Measurements from ENCODE around the gene B4GALNT3. TPM values are rescaled to one million over a fixed set of nuclear protein-coding genes. Genes with fewer than 3 reads are reported as not detected.

B4GALNT3 gene
- total and polyA plus RNA-seq, 2 experiments from 2014 or later, result 0.11 TPM; not detected in 1

- Histone ChIP-seq H4K20me1 (ENCODE audit: insufficient read depth) (no peaks in the 10 kb centered on the region), H3K4me1 (ENCODE audit: insufficient read depth) (peaks cover 5% of the 10 kb centered on the region; the same call in 1 of the 2 replicates), H3K9me3 (ENCODE audit: low read depth) (no peaks in the 10 kb centered on the region), H3K27me3 (replicated peaks; ENCODE audit: insufficient read depth) (peaks cover 24% of the 10 kb centered on the region), H3K27ac (no peak overlapping the region), H3K36me3 (ENCODE audit: low read depth) (no peaks in the 10 kb centered on the region), H3K4me3 (peak overlapping the region; percentile 58), H3K79me2 (ENCODE audit: insufficient read depth) (no peaks in the 10 kb centered on the region), H3K4me2 (ENCODE audit: unreplicated experiment) (peak overlapping the region; percentile 65), H2AFZ (peak overlapping the region; percentile 22), H3F3A (ENCODE audit: insufficient read depth) (no peaks in the 10 kb centered on the region), H3K9ac (no peak overlapping the region), H3K9me2 (ENCODE audit: insufficient read depth) (no peaks in the 10 kb centered on the region)
- in situ Hi-C loops (cut with MboI), result no loop called here
- peak; percentile 76 for DNase-seq
- TF ChIP-seq EZH2phosphoT487 (IDR thresholded peaks at IDR 0.05; ENCODE audit: insufficient read depth, low read depth), result no peak
- no peak for TF ChIP-seq EZH2 (IDR thresholded peaks at IDR 0.05; ENCODE audit: insufficient read depth, poor library complexity, severe bottlenecking)
- WGBS, 2 experiments (ENCODE audit: low coverage in 1 of 2, low lambda C conversion rate in 2 of 2, missing lambda C conversion rate in 2 of 2), result 5 to 9% methylated on average over 37 to 44 of the region's 44 CpGs
Observed at GRCh38 chr12:546920-547845, 87.4 kb downstream of the B4GALNT3 start.

DNA sequence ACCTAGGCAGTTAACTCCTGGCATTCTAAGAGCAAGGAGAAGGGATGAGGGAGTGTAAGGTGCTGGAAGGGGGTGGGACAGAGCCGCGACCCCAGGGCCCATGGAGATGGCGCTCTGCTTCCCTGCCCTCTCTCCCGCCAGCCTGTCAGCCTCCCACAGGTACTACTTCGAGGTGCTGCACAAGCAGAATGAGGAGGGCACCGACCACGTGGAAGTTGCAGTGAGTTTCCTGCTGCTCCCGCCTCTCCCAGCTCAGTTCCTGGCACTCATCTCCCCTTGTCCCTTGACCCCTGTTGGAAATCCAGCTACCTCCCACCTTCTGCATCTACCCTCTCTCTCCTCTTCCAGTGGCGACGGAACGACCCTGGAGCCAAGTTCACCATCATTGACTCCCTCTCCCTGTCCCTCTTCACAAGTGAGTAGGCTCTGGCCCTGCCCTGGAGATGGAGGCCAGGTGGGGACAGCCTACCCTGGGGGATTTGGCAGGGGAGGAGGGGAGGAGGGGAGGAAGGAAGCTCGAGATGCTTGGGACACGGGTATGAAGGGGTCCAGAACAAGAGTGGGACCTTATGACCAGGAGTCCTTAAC is 88.2 kb downstream of the B4GALNT3 start:
- H2AFZ ChIP-seq, result peak overlapping the region; percentile 22; the same call in 1 of the 2 replicates
- no peak for DNase-seq

DNA sequence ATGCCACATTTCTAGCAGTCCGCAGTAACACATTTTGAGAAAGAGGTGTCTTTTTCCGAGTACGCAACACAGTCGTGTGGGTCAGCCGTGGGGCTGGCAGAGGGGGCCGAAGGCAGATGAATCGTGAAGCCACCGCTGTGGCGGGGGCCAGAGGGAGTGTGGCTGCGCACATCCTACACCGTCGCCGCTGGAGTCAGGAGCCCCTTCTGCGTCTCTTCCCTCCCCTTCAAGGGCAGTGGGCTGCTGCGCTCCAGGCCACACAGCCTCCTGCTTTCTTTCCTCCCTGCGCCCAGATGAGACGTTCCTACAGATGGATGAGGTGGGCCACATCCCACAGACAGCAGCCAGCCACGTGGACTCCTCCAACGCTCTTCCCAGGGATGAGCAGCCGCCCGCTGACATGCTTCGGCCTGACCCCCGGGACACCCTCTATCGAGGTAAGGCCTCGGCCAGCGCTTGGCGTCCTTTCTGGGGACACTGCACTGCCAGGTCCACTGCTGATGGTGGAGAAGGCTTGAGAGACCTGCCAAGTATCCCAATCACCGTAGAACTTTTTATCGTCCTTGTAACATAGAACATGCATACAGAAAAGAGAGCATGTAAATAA is 89.8 kb downstream of the B4GALNT3 start:
- no peak for DNase-seq
- no peaks in the 10 kb centered on the region for H4K20me1 ChIP-seq (ENCODE audit: insufficient read depth)
- no peaks in the 10 kb centered on the region for H3K36me3 ChIP-seq (ENCODE audit: low read depth)
- in situ Hi-C loops (cut with MboI), result loop anchor here (5.0 kb wide), 1 partner anchor 102 kb away; no protein-coding TSS in a partner anchor
- no peaks in the 10 kb centered on the region for H3K79me2 ChIP-seq (ENCODE audit: insufficient read depth)
- no peak overlapping the region for H3K4me3 ChIP-seq
- no peaks in the 10 kb centered on the region for H3F3A ChIP-seq (ENCODE audit: insufficient read depth)
- no peak overlapping the region for H3K27ac ChIP-seq
- 90 to 92% methylated on average over 26 to 29 of the region's 29 CpGs for WGBS, 2 experiments (ENCODE audit: low coverage in 1 of 2, low lambda C conversion rate in 2 of 2, missing lambda C conversion rate in 2 of 2)
- H3K4me1 ChIP-seq (ENCODE audit: insufficient read depth), result peaks cover 5% of the 10 kb centered on the region; the same call in 1 of the 2 replicates
- H3K9me2 ChIP-seq (ENCODE audit: insufficient read depth), result no peaks in the 10 kb centered on the region
- no peak overlapping the region for H3K4me2 ChIP-seq (ENCODE audit: unreplicated experiment)
- no peak overlapping the region for H2AFZ ChIP-seq
- TF ChIP-seq EZH2phosphoT487 (IDR thresholded peaks at IDR 0.05; ENCODE audit: insufficient read depth, low read depth) (no peak), EZH2 (IDR thresholded peaks at IDR 0.05; ENCODE audit: insufficient read depth, poor library complexity, severe bottlenecking) (no peak)
- H3K9me3 ChIP-seq (ENCODE audit: low read depth), result no peaks in the 10 kb centered on the region
- H3K9ac ChIP-seq, result no peak overlapping the region
- H3K27me3 ChIP-seq (replicated peaks; ENCODE audit: insufficient read depth), result peaks cover 33% of the 10 kb centered on the region

More for the DNA sequence above, 88.2 kb downstream of the B4GALNT3 start:
- Histone ChIP-seq H3K27me3 (replicated peaks; ENCODE audit: insufficient read depth) (peaks cover 31% of the 10 kb centered on the region), H3K9me2 (ENCODE audit: insufficient read depth) (no peaks in the 10 kb centered on the region), H3K4me3 (no peak overlapping the region), H3K27ac (no peak overlapping the region), H3K4me2 (ENCODE audit: unreplicated experiment) (no peak overlapping the region), H4K20me1 (ENCODE audit: insufficient read depth) (no peaks in the 10 kb centered on the region), H3K79me2 (ENCODE audit: insufficient read depth) (no peaks in the 10 kb centered on the region), H3K9me3 (ENCODE audit: low read depth) (no peaks in the 10 kb centered on the region), H3F3A (ENCODE audit: insufficient read depth) (no peaks in the 10 kb centered on the region), H3K9ac (no peak overlapping the region), H3K36me3 (ENCODE audit: low read depth) (no peaks in the 10 kb centered on the region), H3K4me1 (ENCODE audit: insufficient read depth) (peaks cover 5% of the 10 kb centered on the region; the same call in 1 of the 2 replicates)
- no peak for TF ChIP-seq EZH2 (IDR thresholded peaks at IDR 0.05; ENCODE audit: insufficient read depth, poor library complexity, severe bottlenecking)
- no peak for TF ChIP-seq EZH2phosphoT487 (IDR thresholded peaks at IDR 0.05; ENCODE audit: insufficient read depth, low read depth)
- WGBS, 2 experiments (ENCODE audit: low coverage in 1 of 2, low lambda C conversion rate in 2 of 2, missing lambda C conversion rate in 2 of 2), result 59 to 62% methylated on average over 10 to 13 of the region's 13 CpGs
- in situ Hi-C loops (cut with MboI), result no loop called here
